ENCODE measurements around the gene SLC22A1. TPM values are rescaled to one million over a fixed set of nuclear protein-coding genes. Genes with fewer than 3 reads are reported as not detected.
A peak's percentile ranks its signal among the peaks of the same experiment; 100 is the strongest.
"Not testable (repeated sequence)": the region's sequence is repeated elsewhere in the genome, so short reads cannot be mapped to it uniquely, and the experiment has no call there.

The SLC22A1 gene
- total RNA-seq, 1 donor from 2014 or later: 1.0 TPM

GRCh38 chr6:160084198-160084776 is 37.3 kb upstream of the SLC22A1 start:
- H3K9me3 ChIP-seq (ENCODE audit: control insufficient read depth in 3 of 3, low read length in 3 of 3): no peaks in the 10 kb centered on the region
- no peak overlapping the region for H3K27ac ChIP-seq (ENCODE audit: low read depth, low read length)
- peaks cover 65 to 76% (median 72%) of the 10 kb centered on the region in 3 donors for H3K36me3 ChIP-seq (ENCODE audit: control insufficient read depth in 3 of 3, insufficient read depth in 3 of 3, low read length in 3 of 3)
- no peak overlapping the region for H3K9ac ChIP-seq (ENCODE audit: low read depth in 1 of 3, low read length in 3 of 3)
- no peak overlapping the region for H3K4me3 ChIP-seq (ENCODE audit: low read length in 3 of 3)
- H3K4me1 ChIP-seq (ENCODE audit: control insufficient read depth in 3 of 3, insufficient read depth in 3 of 3, low read length in 3 of 3): peaks cover 3 to 5% (median 4%) of the 10 kb centered on the region in 3 donors
- no peaks in the 10 kb centered on the region for H3K27me3 ChIP-seq (ENCODE audit: control insufficient read depth in 3 of 3, insufficient read depth in 3 of 3, low read length in 3 of 3)

GRCh38 chr6:160085226-160085625 is 36.4 kb upstream of the SLC22A1 start:
- no peaks in the 10 kb centered on the region for H3K27me3 ChIP-seq (ENCODE audit: control insufficient read depth in 3 of 3, insufficient read depth in 3 of 3, low read length in 3 of 3)
- H3K9me3 ChIP-seq (ENCODE audit: control insufficient read depth in 3 of 3, low read length in 3 of 3): no peaks in the 10 kb centered on the region
- H3K36me3 ChIP-seq (ENCODE audit: control insufficient read depth in 3 of 3, insufficient read depth in 3 of 3, low read length in 3 of 3): peaks cover 65 to 76% (median 72%) of the 10 kb centered on the region in 3 donors
- no peak overlapping the region for H3K4me3 ChIP-seq (ENCODE audit: low read length in 3 of 3)
- no peak overlapping the region for H3K27ac ChIP-seq (ENCODE audit: low read depth, low read length)
- no peak overlapping the region for H3K9ac ChIP-seq (ENCODE audit: low read depth in 1 of 3, low read length in 3 of 3)
- H3K4me1 ChIP-seq (ENCODE audit: control insufficient read depth in 3 of 3, insufficient read depth in 3 of 3, low read length in 3 of 3): peaks cover 3 to 5% (median 4%) of the 10 kb centered on the region in 3 donors

- no peak overlapping the region for H3K4me3 ChIP-seq (ENCODE audit: low read length in 3 of 3)
- H3K36me3 ChIP-seq (ENCODE audit: control insufficient read depth in 3 of 3, insufficient read depth in 3 of 3, low read length in 3 of 3): peaks cover 67 to 78% (median 75%) of the 10 kb centered on the region in 3 donors
- H3K4me1 ChIP-seq (ENCODE audit: control insufficient read depth in 3 of 3, insufficient read depth in 3 of 3, low read length in 3 of 3): peaks cover 3 to 5% (median 4%) of the 10 kb centered on the region in 3 donors
- H3K27ac ChIP-seq (ENCODE audit: low read depth, low read length): no peak overlapping the region
- H3K27me3 ChIP-seq (ENCODE audit: control insufficient read depth in 3 of 3, insufficient read depth in 3 of 3, low read length in 3 of 3): no peaks in the 10 kb centered on the region
- no peak overlapping the region for H3K9ac ChIP-seq (ENCODE audit: low read depth in 1 of 3, low read length in 3 of 3)
- no peaks in the 10 kb centered on the region for H3K9me3 ChIP-seq (ENCODE audit: control insufficient read depth in 3 of 3, low read length in 3 of 3)
These were observed 35.7 kb upstream of the SLC22A1 start for GRCh38 chr6:160085713-160086505.

DNA sequence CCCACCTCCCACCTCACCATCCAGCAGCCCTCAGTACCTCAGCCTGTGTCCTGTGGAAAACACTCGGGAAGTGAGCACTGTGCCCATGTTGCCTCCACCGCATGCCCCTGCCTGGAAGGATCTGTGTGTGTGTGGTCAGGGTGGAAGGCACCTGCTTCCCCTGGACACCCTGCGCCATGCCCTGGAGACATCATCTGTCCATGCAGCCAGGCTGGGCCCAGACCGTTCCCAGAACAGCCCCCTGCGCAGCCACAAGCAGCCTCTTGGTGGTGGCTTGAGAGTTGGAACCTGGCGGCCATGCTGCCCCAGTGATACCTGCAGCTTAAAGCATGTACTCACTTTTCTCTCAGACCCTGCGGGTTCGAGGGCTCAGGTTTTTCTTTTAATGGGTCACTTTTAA is 34.9 kb upstream of the SLC22A1 start:
- Histone ChIP-seq H3K36me3 (ENCODE audit: control insufficient read depth in 3 of 3, insufficient read depth in 3 of 3, low read length in 3 of 3) (peaks cover 70 to 81% (median 79%) of the 10 kb centered on the region in 3 donors), H3K27me3 (ENCODE audit: control insufficient read depth in 3 of 3, insufficient read depth in 3 of 3, low read length in 3 of 3) (no peaks in the 10 kb centered on the region), H3K27ac (ENCODE audit: low read depth, low read length) (no peak overlapping the region), H3K4me1 (ENCODE audit: control insufficient read depth in 3 of 3, insufficient read depth in 3 of 3, low read length in 3 of 3) (peaks cover 3 to 5% (median 4%) of the 10 kb centered on the region in 3 donors), H3K9me3 (ENCODE audit: control insufficient read depth in 3 of 3, low read length in 3 of 3) (no peaks in the 10 kb centered on the region), H3K9ac (ENCODE audit: low read depth in 1 of 3, low read length in 3 of 3) (no peak overlapping the region), H3K4me3 (ENCODE audit: low read length in 3 of 3) (no peak overlapping the region)

DNA sequence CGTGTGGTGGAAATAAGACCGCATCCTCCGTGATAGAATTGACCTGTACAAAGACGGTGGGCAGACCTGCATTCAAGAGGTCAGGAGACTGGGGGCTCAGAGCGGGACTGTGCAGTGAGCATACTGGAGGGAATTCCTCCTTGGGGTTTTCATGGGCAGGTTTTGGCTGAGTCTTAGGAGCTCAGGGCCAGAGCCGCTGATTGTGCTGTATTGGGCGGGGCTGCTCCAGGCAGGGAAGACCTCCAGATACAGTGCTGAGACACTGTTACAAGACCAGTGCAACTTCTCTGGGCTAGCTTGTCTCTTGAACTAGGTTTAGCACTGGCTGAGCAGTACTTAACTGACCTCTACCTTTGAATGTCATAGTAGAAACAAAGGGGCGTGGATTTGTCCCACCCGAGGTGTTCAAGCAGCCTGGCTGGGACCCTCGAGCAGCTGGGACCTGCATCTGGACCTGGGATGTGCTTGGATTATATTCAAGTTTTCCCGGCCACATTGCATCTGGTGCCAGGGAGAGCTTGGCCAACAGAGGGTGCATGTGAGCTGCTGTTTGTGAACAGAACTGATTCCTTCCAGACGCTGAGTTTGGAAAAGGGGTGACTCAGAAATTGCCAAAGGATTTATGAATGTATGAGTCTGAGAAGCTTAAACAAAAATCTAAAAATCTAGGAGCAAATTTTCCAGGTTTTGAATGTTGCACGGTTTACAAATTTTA is 33.4 kb upstream of the SLC22A1 start:
- H3K9me3 ChIP-seq (ENCODE audit: control insufficient read depth in 3 of 3, low read length in 3 of 3): no peaks in the 10 kb centered on the region
- H3K9ac ChIP-seq (ENCODE audit: low read depth in 1 of 3, low read length in 3 of 3): peak overlapping the region in 1 of 3 donors; percentile 40
- H3K36me3 ChIP-seq (ENCODE audit: control insufficient read depth in 3 of 3, insufficient read depth in 3 of 3, low read length in 3 of 3): peaks cover 80 to 92% (median 86%) of the 10 kb centered on the region in 3 donors
- H3K27me3 ChIP-seq (ENCODE audit: control insufficient read depth in 3 of 3, insufficient read depth in 3 of 3, low read length in 3 of 3): no peaks in the 10 kb centered on the region
- H3K4me1 ChIP-seq (ENCODE audit: control insufficient read depth in 3 of 3, insufficient read depth in 3 of 3, low read length in 3 of 3): peaks cover 3 to 5% (median 4%) of the 10 kb centered on the region in 3 donors
- H3K4me3 ChIP-seq (ENCODE audit: low read length in 3 of 3): no peak overlapping the region
- no peak overlapping the region for H3K27ac ChIP-seq (ENCODE audit: low read depth, low read length)

DNA sequence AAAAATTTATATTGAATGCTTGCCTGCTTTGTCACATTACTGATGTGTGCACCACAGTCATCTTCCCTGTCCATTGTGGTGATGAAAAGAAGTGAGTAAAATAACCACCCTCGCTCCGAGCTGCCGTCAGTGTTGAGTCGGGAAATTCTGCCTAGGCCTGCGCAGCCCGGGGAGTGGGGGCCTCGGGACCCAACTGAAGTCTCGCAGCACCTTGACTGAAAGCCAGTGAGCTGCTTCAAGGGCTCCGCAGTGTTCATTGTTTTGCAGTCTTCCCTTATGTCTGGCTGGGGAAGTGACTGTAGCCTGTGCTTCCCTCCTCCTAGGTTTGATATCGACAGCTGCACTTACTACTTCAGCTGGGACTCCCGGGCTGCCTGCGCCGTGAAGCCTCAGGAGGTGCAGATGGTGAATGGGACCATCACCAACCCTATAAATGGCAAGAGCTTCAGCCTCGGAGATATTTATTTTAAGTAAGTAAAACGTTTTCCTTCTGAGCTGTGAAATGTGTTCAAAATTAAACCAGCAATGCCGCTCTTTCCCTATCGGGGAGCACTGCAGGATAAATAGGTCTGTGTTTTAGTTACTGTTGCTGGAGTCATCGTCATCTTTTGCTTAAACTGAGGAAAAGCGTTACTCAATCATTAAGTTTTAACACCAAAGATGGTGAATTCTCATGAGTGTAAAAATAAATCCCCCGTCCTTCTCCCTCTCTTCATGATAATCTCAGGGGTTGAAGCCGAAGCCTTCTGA is 32.7 kb upstream of the SLC22A1 start:
- peaks cover 3 to 5% (median 4%) of the 10 kb centered on the region in 3 donors for H3K4me1 ChIP-seq (ENCODE audit: control insufficient read depth in 3 of 3, insufficient read depth in 3 of 3, low read length in 3 of 3)
- peaks cover 81 to 95% (median 88%) of the 10 kb centered on the region in 3 donors for H3K36me3 ChIP-seq (ENCODE audit: control insufficient read depth in 3 of 3, insufficient read depth in 3 of 3, low read length in 3 of 3)
- no peaks in the 10 kb centered on the region for H3K27me3 ChIP-seq (ENCODE audit: control insufficient read depth in 3 of 3, insufficient read depth in 3 of 3, low read length in 3 of 3)
- H3K27ac ChIP-seq (ENCODE audit: low read depth, low read length): peak overlapping the region; percentile 2
- no peak overlapping the region for H3K4me3 ChIP-seq (ENCODE audit: low read length in 3 of 3)
- H3K9me3 ChIP-seq (ENCODE audit: control insufficient read depth in 3 of 3, low read length in 3 of 3): no peaks in the 10 kb centered on the region
- no peak overlapping the region for H3K9ac ChIP-seq (ENCODE audit: low read depth in 1 of 3, low read length in 3 of 3)

GRCh38 chr6:160089534-160089897 is 32.1 kb upstream of the SLC22A1 start:
- Histone ChIP-seq H3K27ac (ENCODE audit: low read depth, low read length) (no peak overlapping the region), H3K36me3 (ENCODE audit: control insufficient read depth in 3 of 3, insufficient read depth in 3 of 3, low read length in 3 of 3) (peaks cover 80 to 94% (median 87%) of the 10 kb centered on the region in 3 donors), H3K9ac (ENCODE audit: low read depth in 1 of 3, low read length in 3 of 3) (no peak overlapping the region), H3K27me3 (ENCODE audit: control insufficient read depth in 3 of 3, insufficient read depth in 3 of 3, low read length in 3 of 3) (no peaks in the 10 kb centered on the region), H3K4me1 (ENCODE audit: control insufficient read depth in 3 of 3, insufficient read depth in 3 of 3, low read length in 3 of 3) (peaks cover 3 to 5% (median 4%) of the 10 kb centered on the region in 3 donors), H3K4me3 (ENCODE audit: low read length in 3 of 3) (no peak overlapping the region), H3K9me3 (ENCODE audit: control insufficient read depth in 3 of 3, low read length in 3 of 3) (no peaks in the 10 kb centered on the region)

- H3K4me1 ChIP-seq (ENCODE audit: control insufficient read depth in 3 of 3, insufficient read depth in 3 of 3, low read length in 3 of 3); H3K9ac ChIP-seq (ENCODE audit: low read depth in 1 of 3, low read length in 3 of 3); H3K27ac ChIP-seq (ENCODE audit: low read depth, low read length); H3K27me3 ChIP-seq (ENCODE audit: control insufficient read depth in 3 of 3, insufficient read depth in 3 of 3, low read length in 3 of 3); H3K9me3 ChIP-seq (ENCODE audit: control insufficient read depth in 3 of 3, low read length in 3 of 3); H3K4me3 ChIP-seq (ENCODE audit: low read length in 3 of 3): not testable (repeated sequence)
- peaks cover 75 to 91% (median 85%) of the 10 kb centered on the region in 3 donors for H3K36me3 ChIP-seq (ENCODE audit: control insufficient read depth in 3 of 3, insufficient read depth in 3 of 3, low read length in 3 of 3)
These were observed 31.0 kb upstream of the SLC22A1 start for GRCh38 chr6:160090442-160091239.

GRCh38 chr6:160092176-160092575 is 29.4 kb upstream of the SLC22A1 start:
- H3K4me3 ChIP-seq (ENCODE audit: low read length in 3 of 3); H3K9me3 ChIP-seq (ENCODE audit: control insufficient read depth in 3 of 3, low read length in 3 of 3); H3K4me1 ChIP-seq (ENCODE audit: control insufficient read depth in 3 of 3, insufficient read depth in 3 of 3, low read length in 3 of 3); H3K27me3 ChIP-seq (ENCODE audit: control insufficient read depth in 3 of 3, insufficient read depth in 3 of 3, low read length in 3 of 3); H3K9ac ChIP-seq (ENCODE audit: low read depth in 1 of 3, low read length in 3 of 3); H3K27ac ChIP-seq (ENCODE audit: low read depth, low read length): not testable (repeated sequence)
- H3K36me3 ChIP-seq (ENCODE audit: control insufficient read depth in 3 of 3, insufficient read depth in 3 of 3, low read length in 3 of 3): peaks cover 75 to 91% (median 86%) of the 10 kb centered on the region in 3 donors
